HepG2 (cell line): ENCODE data around the gene STK36. TPM values are rescaled to one million over a fixed set of nuclear protein-coding genes. Genes with fewer than 3 reads are reported as not detected.

Experiments used
- ATF6 ChIP-seq: sonication (generic); formaldehyde crosslinking; conservative IDR thresholded peaks from 2 replicates; pipeline ENCODE4 v1.4.0; 2020; ENCODE audit warnings: missing genetic modification reagents
- ATM ChIP-seq: fragments of 450-650 bp; IDR thresholded peaks from 2 replicates; pipeline ENCODE4 v1.7.1; 2017; ENCODE audit warnings: mild to moderate bottlenecking, borderline replicate concordance
- HNRNPH1 ChIP-seq: fragments of 200-400 bp; formaldehyde crosslinking; optimal IDR thresholded peaks from 2 replicates; pipeline ENCODE3; 2017; ENCODE audit warnings: mild to moderate bottlenecking, low read depth, low read length
- HOMEZ ChIP-seq: IDR thresholded peaks from 2 replicates; pipeline ENCODE4 v1.6.1; 2016; ENCODE audit warnings: low read depth
- KDM5A ChIP-seq: fragments of 200-600 bp; sonication (generic); IDR thresholded peaks from 2 replicates; pipeline ENCODE4 v1.7.0; 2018; ENCODE audit warnings: antibody characterized with exemption, mild to moderate bottlenecking, low read length, borderline replicate concordance
- POLR2A ChIP-seq, 2 experiments: IDR thresholded peaks; 2 replicates each; pipeline ENCODE4 v1.6.1; 2011; ENCODE audit warnings: low read depth in 2 of 2, low read length in 2 of 2, mild to moderate bottlenecking in 1 of 2, moderate library complexity in 1 of 2; ENCODE audit not compliant: insufficient read depth in 1 of 2
- RAD21 ChIP-seq: fragments of 450-650 bp; formaldehyde crosslinking; IDR thresholded peaks from 2 replicates; pipeline ENCODE4 v1.5.0; 2020; ENCODE audit warnings: mild to moderate bottlenecking
- RELA ChIP-seq: sonication (generic); formaldehyde crosslinking; IDR thresholded peaks from 2 replicates; pipeline ENCODE4 v1.4.0; 2020; ENCODE audit warnings: missing genetic modification reagents
- SIX4 ChIP-seq: sonication (generic); formaldehyde crosslinking; IDR thresholded peaks from 2 replicates; pipeline ENCODE4 v1.4.0; 2020; ENCODE audit warnings: missing genetic modification reagents
- SP1 ChIP-seq, 2 experiments: fragments of 450-650 bp in 1 of 2; sonication (generic) in 1 of 2; formaldehyde crosslinking in 1 of 2; IDR thresholded peaks; 2 replicates each; pipeline versions ENCODE4 v1.4.0 to v1.6.1; 2016 to 2020; ENCODE audit warnings: missing genetic modification reagents in 1 of 2
- SP4 ChIP-seq: sonication (generic); formaldehyde crosslinking; IDR thresholded peaks from 2 replicates; pipeline ENCODE4 v1.8.1; 2023; ENCODE audit warnings: mild to moderate bottlenecking, missing genetic modification reagents
- U2AF2 ChIP-seq: fragments of 200-400 bp; formaldehyde crosslinking; IDR thresholded peaks from 2 replicates; pipeline ENCODE4 v1.6.1; 2017; ENCODE audit warnings: low read depth, mild to moderate bottlenecking, low read length
- ZBTB20 ChIP-seq: sonication (generic); formaldehyde crosslinking; IDR thresholded peaks from 2 replicates; pipeline ENCODE4 v1.8.1; 2023; ENCODE audit warnings: missing genetic modification reagents, low read depth, mild to moderate bottlenecking, borderline replicate concordance
- ZFX ChIP-seq: sonication (generic); formaldehyde crosslinking; IDR thresholded peaks from 2 replicates; pipeline ENCODE4 v1.4.0; 2020; ENCODE audit warnings: mild to moderate bottlenecking, low read depth, missing genetic modification reagents, moderate library complexity
- ZFY ChIP-seq: sonication (generic); formaldehyde crosslinking; IDR thresholded peaks from 2 replicates; pipeline ENCODE4 v1.4.0; 2020; ENCODE audit warnings: missing genetic modification reagents
- ZNF335 ChIP-seq: sonication (generic); formaldehyde crosslinking; IDR thresholded peaks from 2 replicates; pipeline ENCODE4 v1.4.0; 2020; ENCODE audit warnings: missing genetic modification reagents
- ZNF33B ChIP-seq: sonication (generic); formaldehyde crosslinking; IDR thresholded peaks from 2 replicates; pipeline ENCODE4 v1.5.1; 2020; ENCODE audit warnings: mild to moderate bottlenecking, missing genetic modification reagents
- ZNF572 ChIP-seq: sonication (generic); formaldehyde crosslinking; IDR thresholded peaks from 2 replicates; pipeline ENCODE4 v1.5.1; 2020; ENCODE audit warnings: mild to moderate bottlenecking, missing genetic modification reagents
- ZNF709 ChIP-seq: sonication (generic); formaldehyde crosslinking; IDR thresholded peaks from 2 replicates; pipeline ENCODE4 v1.5.0; 2020; ENCODE audit warnings: mild to moderate bottlenecking, missing genetic modification reagents
- ZNF776 ChIP-seq: sonication (generic); formaldehyde crosslinking; IDR thresholded peaks from 2 replicates; pipeline ENCODE4 v1.4.0; 2020; ENCODE audit warnings: mild to moderate bottlenecking, missing genetic modification reagents
- ZSCAN12 ChIP-seq: sonication (generic); formaldehyde crosslinking; IDR thresholded peaks from 2 replicates; pipeline ENCODE4 v1.9.0; 2021; ENCODE audit warnings: mild to moderate bottlenecking, missing genetic modification reagents
- polyA plus RNA-seq, 8 experiments: library from polyadenylated mRNA; depleted of rRNA in 3 of 8; stranded (reverse) in 7 of 8; unstranded in 1 of 8; fragments of >200 nt; fragmentation: Illumina TruSeq in 4 of 8; extraction: Trizol in 4 of 8; gene quantifications; 2 replicates each; pipeline versions ENCODE4 v1.2.1 to v1.2.3, GENCODE V29; 2011 to 2016; ENCODE audit warnings: low read depth in 4 of 8, missing spikeins in 1 of 8, mixed read lengths in 1 of 8; ENCODE audit not compliant: insufficient read depth in 1 of 8
- total RNA-seq, 5 experiments: library from RNA; depleted of rRNA; stranded (reverse); fragments of >200 nt; fragmentation: Illumina TruSeq; extraction: Trizol; gene quantifications; 2 replicates each; pipeline ENCODE4 v1.2.3, GENCODE V29; 2016; ENCODE audit warnings: low read depth in 1 of 5
- TF ChIP-seq, protein P1 (sequence below): sonication (generic); formaldehyde crosslinking; IDR thresholded peaks from 2 replicates; pipeline ENCODE4 v1.5.1; 2020; ENCODE audit warnings: mild to moderate bottlenecking, missing genetic modification reagents
- TF ChIP-seq, protein P2 (sequence below): sonication (generic); formaldehyde crosslinking; IDR thresholded peaks from 2 replicates; pipeline ENCODE4 v1.8.0; 2022; ENCODE audit warnings: missing genetic modification reagents, mild to moderate bottlenecking, borderline replicate concordance

The STK36 gene
- total and polyA plus RNA-seq, 2 of the 13 experiments (the other 11 are each of a cell fraction or from before 2014, with no cell fraction given), result 45.9 to 83.5 TPM

DNA sequence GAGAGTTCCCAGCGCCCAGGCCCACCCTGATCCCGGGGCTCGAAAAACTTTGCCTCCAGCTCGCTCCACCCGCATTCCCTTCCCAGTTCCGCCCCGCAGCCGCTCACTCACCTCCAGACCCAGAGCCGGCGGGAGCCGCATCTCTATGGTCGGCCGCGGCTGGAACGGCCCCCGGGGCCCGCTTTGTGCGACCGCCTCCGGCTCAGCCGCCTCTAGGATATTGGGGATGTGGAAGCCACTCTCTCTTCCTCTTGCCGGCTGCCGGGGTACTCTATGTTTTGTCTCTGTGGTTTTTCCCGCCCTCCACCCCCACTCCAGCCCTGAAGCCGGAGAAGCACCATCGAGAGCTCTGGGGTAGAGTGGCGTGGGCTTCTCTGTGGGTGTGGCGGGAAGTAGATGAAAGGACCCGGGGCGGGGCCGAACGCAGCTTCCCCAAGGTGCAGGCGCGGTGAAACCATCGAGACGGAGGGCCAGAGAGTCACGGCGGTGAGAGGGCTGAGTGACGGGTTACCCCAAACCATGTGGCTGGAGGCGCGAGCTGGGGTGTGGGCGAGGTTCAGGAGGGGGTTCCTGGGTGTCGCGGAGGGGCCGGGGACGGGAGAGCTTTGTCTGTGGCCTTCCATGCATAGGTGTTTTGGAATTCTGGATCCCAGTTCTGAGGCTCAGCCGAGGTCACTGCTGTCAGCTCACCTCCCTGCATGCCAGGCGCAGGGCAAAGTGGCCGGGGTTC, 12.5 kb upstream of the STK36 start, which contains the start of the genes BCS1L and ZNF142 (continued):
- TF ChIP-seq, protein P1, sequence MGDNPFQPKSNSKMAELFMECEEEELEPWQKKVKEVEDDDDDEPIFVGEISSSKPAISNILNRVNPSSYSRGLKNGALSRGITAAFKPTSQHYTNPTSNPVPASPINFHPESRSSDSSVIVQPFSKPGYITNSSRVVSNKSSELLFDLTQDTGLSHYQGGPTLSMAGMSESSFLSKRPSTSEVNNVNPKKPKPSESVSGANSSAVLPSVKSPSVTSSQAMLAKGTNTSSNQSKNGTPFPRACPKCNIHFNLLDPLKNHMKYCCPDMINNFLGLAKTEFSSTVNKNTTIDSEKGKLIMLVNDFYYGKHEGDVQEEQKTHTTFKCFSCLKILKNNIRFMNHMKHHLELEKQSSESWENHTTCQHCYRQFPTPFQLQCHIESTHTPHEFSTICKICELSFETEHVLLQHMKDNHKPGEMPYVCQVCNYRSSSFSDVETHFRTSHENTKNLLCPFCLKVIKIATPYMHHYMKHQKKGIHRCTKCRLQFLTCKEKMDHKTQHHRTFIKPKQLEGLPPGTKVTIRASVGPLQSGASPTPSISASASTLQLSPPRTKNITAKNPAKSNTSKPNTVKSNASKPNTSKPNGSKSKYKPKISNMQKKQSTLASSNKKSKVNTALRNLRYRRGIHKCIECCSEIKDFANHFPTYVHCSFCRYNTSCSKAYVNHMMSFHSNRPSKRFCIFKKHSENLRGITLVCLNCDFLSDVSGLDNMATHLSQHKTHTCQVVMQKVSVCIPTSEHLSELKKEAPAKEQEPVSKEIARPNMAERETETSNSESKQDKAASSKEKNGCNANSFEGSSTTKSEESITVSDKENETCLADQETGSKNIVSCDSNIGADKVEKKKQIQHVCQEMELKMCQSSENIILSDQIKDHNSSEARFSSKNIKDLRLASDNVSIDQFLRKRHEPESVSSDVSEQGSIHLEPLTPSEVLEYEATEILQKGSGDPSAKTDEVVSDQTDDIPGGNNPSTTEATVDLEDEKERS (CRISPR knock-in tag), result peak; percentile 80
- TF ChIP-seq RAD21 (CRISPR knock-in tag), result peak; percentile 51
- TF ChIP-seq ZBTB20, result peak; percentile 45; the same call in 1 of the 2 replicates
- peak; percentile 84 for TF ChIP-seq ZFY (CRISPR knock-in tag)
- peak; percentile 94 for TF ChIP-seq KDM5A
- TF ChIP-seq RELA (CRISPR knock-in tag), result peak; percentile 28; the same call in 1 of the 2 replicates
- TF ChIP-seq ZNF709 (CRISPR knock-in tag), result 0 out of 2 replicates have a peak, but pooled peaks have one; percentile 6
- peak; percentile 81; the same call in 1 of the 2 replicates for TF ChIP-seq ZNF776 (CRISPR knock-in tag)
- TF ChIP-seq HOMEZ (CRISPR knock-in tag), result peak; percentile 31; the same call in 1 of the 2 replicates
- TF ChIP-seq POLR2A (IDR thresholded peaks at IDR 0.05; ENCODE audit: insufficient read depth in 1 of 2, low read depth in 2 of 2, low read length in 2 of 2), result peak; percentile 66 to 93
- TF ChIP-seq, protein P2, sequence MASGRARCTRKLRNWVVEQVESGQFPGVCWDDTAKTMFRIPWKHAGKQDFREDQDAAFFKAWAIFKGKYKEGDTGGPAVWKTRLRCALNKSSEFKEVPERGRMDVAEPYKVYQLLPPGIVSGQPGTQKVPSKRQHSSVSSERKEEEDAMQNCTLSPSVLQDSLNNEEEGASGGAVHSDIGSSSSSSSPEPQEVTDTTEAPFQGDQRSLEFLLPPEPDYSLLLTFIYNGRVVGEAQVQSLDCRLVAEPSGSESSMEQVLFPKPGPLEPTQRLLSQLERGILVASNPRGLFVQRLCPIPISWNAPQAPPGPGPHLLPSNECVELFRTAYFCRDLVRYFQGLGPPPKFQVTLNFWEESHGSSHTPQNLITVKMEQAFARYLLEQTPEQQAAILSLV (CRISPR knock-in tag), result peak; percentile 90; the same call in 1 of the 2 replicates
- TF ChIP-seq ZNF33B, result peak; percentile 80
- peak; percentile 83 for TF ChIP-seq ZNF335 (CRISPR knock-in tag)
- 0 out of 2 replicates have a peak, but pooled peaks have one; percentile 36 for TF ChIP-seq ZSCAN12 (CRISPR knock-in tag)
- 0 out of 2 replicates have a peak, but pooled peaks have one; percentile 29 for TF ChIP-seq ATF6 (CRISPR knock-in tag)
- TF ChIP-seq ZNF572, result no peak
- TF ChIP-seq ATM, result no peak
- peak; percentile 45 for TF ChIP-seq HNRNPH1
- 0 out of 2 replicates have a peak, but pooled peaks have one; percentile 42 for TF ChIP-seq SIX4 (CRISPR knock-in tag)
- peak; percentile 76; the same call in 1 of the 2 replicates for TF ChIP-seq ZFX
- TF ChIP-seq U2AF2, result peak; percentile 88; the same call in 1 of the 2 replicates
- TF ChIP-seq SP1 (IDR thresholded peaks at IDR 0.05), result no peak
- peak; percentile 80 for TF ChIP-seq SP1 (CRISPR knock-in tag; IDR thresholded peaks at IDR 0.05)
- TF ChIP-seq SP4, result peak; percentile 88
